HEK293 (cell line): ENCODE results near the gene IFITM1.

ENCODE experiments used
- CTCF ChIA-PET: fragments of 350-600 bp; formaldehyde crosslinking; extraction: SDS; loops from one replicate; lab custom pipeline; 2021; ENCODE audit warnings: antibody characterized with exemption; lab: Yijun Ruan, JAX
- POLR2A ChIA-PET: fragments of 300-600 bp; formaldehyde crosslinking; extraction: SDS; loops from one replicate; lab custom pipeline; 2020; ENCODE audit warnings: antibody characterized with exemption, inconsistent platforms; lab: Yijun Ruan, JAX
- H3K27ac ChIP-seq: fragments of 200-500 bp; sonication (Bioruptor generic); 2 replicates; pipeline ENCODE4 v1.5.1; 2014; ENCODE audit warnings: low read depth, low read length, control low read depth, inconsistent platforms; ENCODE audit errors: extremely low read depth
- H3K36me3 ChIP-seq, 2 experiments: fragments of 200-500 bp in 1 of 2; sonication (Bioruptor generic) in 1 of 2; 1 replicate in 1 of 2; 2 replicates in 1 of 2; pipeline ENCODE4 v1.5.1; 2014 to 2017; ENCODE audit warnings: inconsistent platforms in 2 of 2, low read length in 2 of 2; ENCODE audit not compliant: control insufficient read depth in 2 of 2, insufficient read depth in 1 of 2
- H3K4me1 ChIP-seq: fragments of 200-500 bp; sonication (Bioruptor generic); 2 replicates; pipeline ENCODE4 v1.5.1; 2014; ENCODE audit warnings: mild to moderate bottlenecking, low read length, inconsistent platforms; ENCODE audit not compliant: control insufficient read depth, insufficient read depth
- H3K4me3 ChIP-seq: 2 replicates; pipeline ENCODE4 v1.5.1; 2011; ENCODE audit warnings: low read depth, mild to moderate bottlenecking, control low read depth, low read length, moderate library complexity
- H3K9me3 ChIP-seq: fragments of 200-500 bp; sonication (Bioruptor generic); 2 replicates; pipeline ENCODE4 v1.5.1; 2014; ENCODE audit warnings: low read depth, low read length, inconsistent platforms; ENCODE audit not compliant: control insufficient read depth, insufficient read depth
- GLIS1 ChIP-seq: fragments of 450-650 bp; formaldehyde crosslinking; IDR thresholded peaks from 2 replicates; pipeline ENCODE4 v1.5.1; 2016; ENCODE audit warnings: missing biosample characterization, missing genetic modification characterization
- KLF1 ChIP-seq: fragments of 450-650 bp; formaldehyde crosslinking; IDR thresholded peaks from 2 replicates; pipeline ENCODE4 v1.5.1; 2016; ENCODE audit warnings: missing biosample characterization, missing genetic modification characterization
- RBAK ChIP-seq: fragments of 450-650 bp; formaldehyde crosslinking; IDR thresholded peaks from 2 replicates; pipeline ENCODE4 v1.5.1; 2016; ENCODE audit warnings: missing biosample characterization, missing genetic modification characterization
- REPIN1 ChIP-seq: fragments of 450-650 bp; formaldehyde crosslinking; IDR thresholded peaks from 2 replicates; pipeline ENCODE4 v1.5.1; 2017; ENCODE audit warnings: missing biosample characterization, missing genetic modification characterization, low read depth
- TCF7L2 ChIP-seq: IDR thresholded peaks from 2 replicates; pipeline ENCODE4 v1.6.1; 2011; ENCODE audit warnings: low read depth, mild to moderate bottlenecking, inconsistent platforms, low read length, moderate library complexity, borderline replicate concordance
- ZBTB10 ChIP-seq: fragments of 450-650 bp; formaldehyde crosslinking; IDR thresholded peaks from 2 replicates; pipeline ENCODE4 v1.5.1; 2016; ENCODE audit warnings: missing biosample characterization, missing genetic modification characterization
- ZBTB8A ChIP-seq: fragments of 450-650 bp; formaldehyde crosslinking; IDR thresholded peaks from 2 replicates; pipeline ENCODE4 v1.5.1; 2016; ENCODE audit warnings: missing biosample characterization, missing genetic modification characterization
- ZNF114 ChIP-seq: fragments of 450-650 bp; formaldehyde crosslinking; IDR thresholded peaks from 2 replicates; pipeline ENCODE4 v1.5.0; 2017; ENCODE audit warnings: missing biosample characterization, missing genetic modification characterization
- ZNF146 ChIP-seq: fragments of 450-650 bp; formaldehyde crosslinking; IDR thresholded peaks from 2 replicates; pipeline ENCODE4 v1.5.1; 2016; ENCODE audit warnings: missing biosample characterization, missing genetic modification characterization
- ZNF169 ChIP-seq: fragments of 450-650 bp; formaldehyde crosslinking; IDR thresholded peaks from 2 replicates; pipeline ENCODE4 v1.5.1; 2016; ENCODE audit warnings: missing biosample characterization, missing genetic modification characterization
- ZNF18 ChIP-seq: fragments of 450-650 bp; formaldehyde crosslinking; IDR thresholded peaks from 2 replicates; pipeline ENCODE4 v1.5.1; 2016; ENCODE audit warnings: missing biosample characterization, missing genetic modification characterization
- ZNF211 ChIP-seq: fragments of 450-650 bp; formaldehyde crosslinking; IDR thresholded peaks from 2 replicates; pipeline ENCODE4 v1.5.1; 2016; ENCODE audit warnings: low read depth, missing biosample characterization, missing genetic modification characterization
- ZNF354C ChIP-seq: fragments of 450-650 bp; formaldehyde crosslinking; IDR thresholded peaks from 2 replicates; pipeline ENCODE4 v1.5.1; 2016; ENCODE audit warnings: missing biosample characterization, missing genetic modification characterization, low read depth, borderline replicate concordance
- ZNF501 ChIP-seq: fragments of 450-650 bp; formaldehyde crosslinking; IDR thresholded peaks from 2 replicates; pipeline ENCODE4 v1.5.1; 2016; ENCODE audit warnings: missing biosample characterization, missing genetic modification characterization
- ZNF549 ChIP-seq: fragments of 450-650 bp; IDR thresholded peaks from 2 replicates; pipeline ENCODE4 v1.5.1; 2018; ENCODE audit warnings: missing biosample characterization, missing genetic modification characterization, mild to moderate bottlenecking, inconsistent platforms, moderate library complexity
- ZNF596 ChIP-seq: fragments of 450-650 bp; IDR thresholded peaks from 2 replicates; pipeline ENCODE4 v1.5.0; 2018; ENCODE audit warnings: missing biosample characterization, mild to moderate bottlenecking, missing genetic modification characterization, moderate library complexity
- ZNF621 ChIP-seq: fragments of 450-650 bp; formaldehyde crosslinking; IDR thresholded peaks from 2 replicates; pipeline ENCODE4 v1.5.1; 2017; ENCODE audit warnings: missing biosample characterization, missing genetic modification characterization
- ZNF629 ChIP-seq: fragments of 450-650 bp; formaldehyde crosslinking; IDR thresholded peaks from 2 replicates; pipeline ENCODE4 v1.5.1; 2017; ENCODE audit warnings: missing biosample characterization, missing genetic modification characterization
- ZNF658 ChIP-seq: fragments of 450-650 bp; formaldehyde crosslinking; IDR thresholded peaks from 2 replicates; pipeline ENCODE4; 2016; ENCODE audit warnings: missing biosample characterization, missing genetic modification characterization
- ZNF660 ChIP-seq: fragments of 450-650 bp; IDR thresholded peaks from 2 replicates; pipeline ENCODE4 v1.5.1; 2018; ENCODE audit warnings: missing biosample characterization, mild to moderate bottlenecking, missing genetic modification characterization
- ZNF670 ChIP-seq: fragments of 450-650 bp; formaldehyde crosslinking; IDR thresholded peaks from 2 replicates; pipeline ENCODE4 v1.5.1; 2016; ENCODE audit warnings: missing biosample characterization, missing genetic modification characterization, low read depth
- ZNF768 ChIP-seq: fragments of 450-650 bp; formaldehyde crosslinking; IDR thresholded peaks from 2 replicates; pipeline ENCODE4 v1.5.1; 2018; ENCODE audit warnings: missing biosample characterization, mild to moderate bottlenecking, missing genetic modification characterization
- ZNF785 ChIP-seq: fragments of 450-650 bp; formaldehyde crosslinking; IDR thresholded peaks from 2 replicates; pipeline ENCODE4 v1.5.1; 2016; ENCODE audit warnings: missing biosample characterization, missing genetic modification characterization
- ZNF837 ChIP-seq: fragments of 450-650 bp; formaldehyde crosslinking; IDR thresholded peaks from 2 replicates; pipeline ENCODE4 v1.5.1; 2016; ENCODE audit warnings: missing biosample characterization, missing genetic modification characterization
- ZSCAN23 ChIP-seq: fragments of 450-650 bp; formaldehyde crosslinking; IDR thresholded peaks from 2 replicates; pipeline ENCODE4 v1.5.1; 2016; ENCODE audit warnings: missing biosample characterization, missing genetic modification characterization
- ZSCAN4 ChIP-seq: fragments of 450-650 bp; formaldehyde crosslinking; IDR thresholded peaks from 2 replicates; pipeline ENCODE4 v1.5.1; 2017; ENCODE audit warnings: missing biosample characterization, missing genetic modification characterization

The IFITM1 gene

GRCh38 chr11:357582-357981, 43.7 kb downstream of the IFITM1 start:
- no peaks in the 10 kb centered on the region for H3K9me3 ChIP-seq
- TF ChIP-seq ZSCAN4 (tag by site-specific recombination) (peak; percentile 53; the same call in 1 of the 2 replicates), ZNF114 (no peak), RBAK (tag by site-specific recombination) (no peak), ZNF169 (0 out of 2 replicates have a peak, but pooled peaks have one; percentile 14), REPIN1 (tag by site-specific recombination) (no peak), ZSCAN23 (tag by site-specific recombination) (no peak), ZNF354C (tag by site-specific recombination) (0 out of 2 replicates have a peak, but pooled peaks have one; percentile 50), ZNF768 (tag by site-specific recombination) (no peak), ZNF18 (tag by site-specific recombination) (no peak; the same call in 1 of the 2 replicates), ZBTB10 (tag by site-specific recombination) (no peak), ZNF211 (tag by site-specific recombination) (peak; percentile 86)
- ChIA-PET POLR2A (no interaction called here), CTCF (no interaction called here)
- no peaks in the 10 kb centered on the region for H3K4me1 ChIP-seq
- no peak overlapping the region for H3K27ac ChIP-seq
- H3K4me3 ChIP-seq = no peak overlapping the region
- no peaks in the 10 kb centered on the region for H3K36me3 ChIP-seq

GRCh38 chr11:358129-358800, 44.4 kb downstream of the IFITM1 start:
- Histone ChIP-seq H3K4me3 (no peak overlapping the region), H3K9me3 (no peaks in the 10 kb centered on the region)
- CTCF ChIA-PET = interaction anchor here (1.3 kb wide), 1 partner anchor 53 kb away, joined by 6 read pairs; no protein-coding TSS in a partner anchor
- POLR2A ChIA-PET = no interaction called here
- no peak for TF ChIP-seq ZNF658
- TF ChIP-seq, all 188 proteins: peak for 0
- Histone ChIP-seq H3K4me1 (no peaks in the 10 kb centered on the region), H3K36me3 (no peaks in the 10 kb centered on the region), H3K27ac (no peak overlapping the region)

GRCh38 chr11:359181-359714, 45.4 kb downstream of the IFITM1 start:
- POLR2A ChIA-PET = no interaction called here
- Histone ChIP-seq H3K36me3 (no peaks in the 10 kb centered on the region), H3K4me1 (no peaks in the 10 kb centered on the region), H3K4me3 (no peak overlapping the region), H3K9me3 (no peaks in the 10 kb centered on the region), H3K27ac (no peak overlapping the region)
- CTCF ChIA-PET = interaction anchor here (0.5 to 1.3 kb wide), 2 partner anchors 54 to 124 kb away, joined by 3 to 6 read pairs; no protein-coding TSS in a partner anchor
- no peak for TF ChIP-seq RBAK (tag by site-specific recombination)
- no peak for TF ChIP-seq KLF1
- no peak for TF ChIP-seq ZNF837 (tag by site-specific recombination)
- TF ChIP-seq ZNF670 = no peak
- no peak for TF ChIP-seq ZNF785
- TF ChIP-seq ZNF501 = no peak
- no peak for TF ChIP-seq ZNF146 (tag by site-specific recombination)
- TF ChIP-seq ZNF660 (tag by site-specific recombination) = no peak
- TF ChIP-seq ZNF596 (tag by site-specific recombination) = no peak
- no peak for TF ChIP-seq GLIS1 (tag by site-specific recombination)
- no peak for TF ChIP-seq TCF7L2
- no peak for TF ChIP-seq ZNF629 (tag by site-specific recombination)
- no peak for TF ChIP-seq ZNF549 (tag by site-specific recombination)
- no peak for TF ChIP-seq ZBTB8A (tag by site-specific recombination)
- no peak for TF ChIP-seq ZNF621
